GM12878 (cell line): Measurements from ENCODE around the gene ACACA. TPM values are rescaled to one million over a fixed set of nuclear protein-coding genes. Genes with fewer than 3 reads are reported as not detected.

Experiments
- ATAC-seq: fragments of 200-7000 bp; cut with Tn5 transposase; 3 replicates; pipeline ENCODE4 v1.9.1; 2020; ENCODE audit warnings: mild to moderate bottlenecking, moderate library complexity
- BruUV-seq: library from RNA; stranded (reverse); fragments of 400-500 nt; replicated peaks from 2 replicates; lab custom pipeline; 2021; lab: Mats Ljungman, UMichigan
- CTCF ChIA-PET: fragments of 300-600 bp; sonication (Branson Sonifier 250); formaldehyde crosslinking; extraction: SDS; loops from one replicate; lab custom pipeline; 2021; ENCODE audit warnings: inconsistent platforms; lab: Yijun Ruan, JAX
- POLR2A ChIA-PET: fragments of 350-600 bp; formaldehyde crosslinking; extraction: SDS; loops from one replicate; lab custom pipeline; 2021; ENCODE audit warnings: inconsistent platforms; lab: Charles Lee
- RAD21 ChIA-PET: fragments of 300-600 bp; sonication (Branson Sonifier 250); formaldehyde crosslinking; loops from one replicate; lab custom pipeline; 2023; ENCODE audit warnings: antibody characterized with exemption; ENCODE audit not compliant: unreplicated experiment; lab: Charles Lee
- SMC1A ChIA-PET: fragments of 300-600 bp; sonication (Branson Sonifier 250); formaldehyde crosslinking; loops from one replicate; lab custom pipeline; 2023; ENCODE audit not compliant: unreplicated experiment, uncharacterized antibody; lab: Charles Lee
- DNase-seq: peaks from one replicate; pipeline ENCODE4 v3.0.0-alpha.2; 2011; ENCODE audit warnings: low read depth, low spot score
- FAIRE-seq: peaks from 3 replicates; lab custom pipeline; 2011; peaks lifted over from hg19 to GRCh38; lab: Jason Lieb, UNC
- H2AFZ ChIP-seq: 2 replicates; pipeline ENCODE4 v1.6.0; 2011; ENCODE audit warnings: low read depth, low read length, control low read depth; ENCODE audit not compliant: control insufficient read depth
- H3K27ac ChIP-seq: 2 replicates; pipeline ENCODE4 v1.5.1; 2011; ENCODE audit warnings: control low read depth; ENCODE audit not compliant: control insufficient read depth, insufficient read depth
- H3K27me3 ChIP-seq, 2 experiments: replicated peaks in 1 of 2; 2 replicates each; pipeline versions ENCODE4 v1.6.0 to v1.6.1; 2011; ENCODE audit warnings: low read length in 1 of 2; ENCODE audit not compliant: control insufficient read depth in 2 of 2, insufficient read depth in 2 of 2
- H3K36me3 ChIP-seq, 2 experiments: 2 replicates each; pipeline ENCODE4 v1.5.1; 2011; ENCODE audit warnings: low read length in 1 of 2; ENCODE audit not compliant: control insufficient read depth in 2 of 2, insufficient read depth in 2 of 2
- H3K4me1 ChIP-seq: 2 replicates; pipeline ENCODE4 v1.6.1; 2011; ENCODE audit warnings: mild to moderate bottlenecking, low read length, moderate library complexity, mixed read lengths; ENCODE audit not compliant: control insufficient read depth, insufficient read depth
- H3K4me2 ChIP-seq: 2 replicates; pipeline ENCODE4 v1.6.0; 2011; ENCODE audit warnings: control low read depth; ENCODE audit not compliant: control insufficient read depth, insufficient read depth
- H3K4me3 ChIP-seq: fragments of 200-600 bp; sonication (generic); 2 replicates; pipeline ENCODE4 v1.5.1; 2016
- H3K79me2 ChIP-seq: 2 replicates; pipeline ENCODE4 v1.6.0; 2011; ENCODE audit warnings: low read length; ENCODE audit not compliant: control insufficient read depth, insufficient read depth
- H3K9ac ChIP-seq: 2 replicates; pipeline ENCODE4 v1.8.0; 2011; ENCODE audit warnings: low read length, control low read depth, mixed read lengths; ENCODE audit not compliant: control insufficient read depth, insufficient read depth
- H3K9me3 ChIP-seq: replicated peaks from 3 replicates; pipeline ENCODE4 v1.5.1; 2011; ENCODE audit warnings: mild to moderate bottlenecking, low read length; ENCODE audit not compliant: control insufficient read depth, insufficient read depth
- H4K20me1 ChIP-seq: 2 replicates; pipeline ENCODE4 v1.6.0; 2011; ENCODE audit not compliant: control insufficient read depth, insufficient read depth
- CBFB ChIP-seq: IDR thresholded peaks from 2 replicates; pipeline ENCODE4 v1.6.1; 2016; ENCODE audit warnings: antibody characterized with exemption, low read depth
- CHD1 ChIP-seq: IDR thresholded peaks from 2 replicates; pipeline ENCODE4 v1.6.1; 2012; ENCODE audit warnings: low read depth, low read length, improper control_type of control experiment
- IRF4 ChIP-seq: IDR thresholded peaks from 2 replicates; pipeline ENCODE4 v1.6.1; 2011; ENCODE audit warnings: low read depth, low read length
- KLF5 ChIP-seq: fragments of 450-650 bp; IDR thresholded peaks from 2 replicates; pipeline ENCODE4 v1.6.1; 2014; ENCODE audit warnings: mild to moderate bottlenecking; ENCODE audit not compliant: partially characterized antibody
- LARP7 ChIP-seq: fragments of 450-650 bp; IDR thresholded peaks from 2 replicates; pipeline ENCODE4 v1.6.1; 2017; ENCODE audit warnings: mild to moderate bottlenecking
- MEF2A ChIP-seq: IDR thresholded peaks from 2 replicates; pipeline ENCODE4 v1.6.1; 2011; ENCODE audit warnings: low read depth, mild to moderate bottlenecking, low read length, moderate library complexity; ENCODE audit not compliant: insufficient read depth
- RAD21 ChIP-seq: IDR thresholded peaks from 2 replicates; pipeline ENCODE4 v1.6.1; 2011; ENCODE audit warnings: mild to moderate bottlenecking, low read depth, low read length, moderate library complexity; ENCODE audit not compliant: insufficient read depth
- SREBF2 ChIP-seq: IDR thresholded peaks from 2 replicates; pipeline ENCODE4 v1.6.1; 2012; ENCODE audit warnings: mild to moderate bottlenecking, low read length
- ZZZ3 ChIP-seq: IDR thresholded peaks from 2 replicates; pipeline ENCODE4 v1.6.1; 2011; ENCODE audit warnings: low read depth; ENCODE audit not compliant: control insufficient read depth, insufficient read length
- WGBS: methylation state at CpG from one replicate; pipeline ENCODE4 v1.1.6; 2016; ENCODE audit warnings: low lambda C conversion rate; ENCODE audit not compliant: insufficient replicate concordance, insufficient coverage; ENCODE audit errors: missing lambda C conversion rate; 5-methylcytosine and 5-hydroxymethylcytosine counted together
- in situ Hi-C: fragments of 300-500 bp; cut with MboI; formaldehyde crosslinking; loops from 9 replicates; pipeline ENCODE4 v1.14.3; 2018; ENCODE audit warnings: mixed read lengths
- intact Hi-C: fragments of 100-400 bp; cut with micrococcal nuclease; formaldehyde crosslinking; loops from one replicate; pipeline ENCODE4 v1.14.2; 2022; ENCODE audit not compliant: unreplicated experiment
- polyA plus RNA-seq, 11 experiments: library from polyadenylated mRNA; depleted of rRNA in 4 of 11; unstranded in 6 of 11; stranded (reverse) in 5 of 11; fragments of >200 nt; fragmentation: Nextera tagmentation in 4 of 11; fragmentation: Illumina TruSeq in 1 of 11; extraction: Ambion mirVana in 4 of 11; extraction: Trizol in 1 of 11; gene quantifications; 1 replicate in 1 of 11; 2 replicates in 10 of 11; pipeline versions ENCODE4 v1.2.1 to v1.2.3, GENCODE V29; 2011 to 2016; ENCODE audit warnings: inconsistent platforms in 2 of 11, missing spikeins in 2 of 11, low read depth in 1 of 11
- total RNA-seq, 4 experiments: library from RNA; depleted of rRNA in 3 of 4; stranded (reverse); fragments of >200 nt in 3 of 4; fragmentation: Illumina TruSeq in 1 of 4; extraction: Trizol in 1 of 4; gene quantifications; 2 replicates each; pipeline versions ENCODE4 v1.2.1 to v1.2.3, GENCODE V29; 2013 to 2021
- TF ChIP-seq, protein P1 (sequence below): IDR thresholded peaks from 2 replicates; pipeline ENCODE4 v1.6.1; 2011; ENCODE audit warnings: low read depth, mild to moderate bottlenecking, low read length, moderate library complexity, borderline replicate concordance; ENCODE audit errors: extremely low read depth
- TF ChIP-seq, protein P2 (sequence below): IDR thresholded peaks from 2 replicates; pipeline ENCODE4 v1.6.1; 2012; ENCODE audit warnings: improper control_type of control experiment, low read depth, low read length; ENCODE audit not compliant: insufficient replicate concordance

ACACA gene
- total and polyA plus RNA-seq, 10 of the 15 experiments (the other 5 are each of a cell fraction or from before 2014, with no cell fraction given): 12.9 to 74.2 (median 32.0) TPM

DNA sequence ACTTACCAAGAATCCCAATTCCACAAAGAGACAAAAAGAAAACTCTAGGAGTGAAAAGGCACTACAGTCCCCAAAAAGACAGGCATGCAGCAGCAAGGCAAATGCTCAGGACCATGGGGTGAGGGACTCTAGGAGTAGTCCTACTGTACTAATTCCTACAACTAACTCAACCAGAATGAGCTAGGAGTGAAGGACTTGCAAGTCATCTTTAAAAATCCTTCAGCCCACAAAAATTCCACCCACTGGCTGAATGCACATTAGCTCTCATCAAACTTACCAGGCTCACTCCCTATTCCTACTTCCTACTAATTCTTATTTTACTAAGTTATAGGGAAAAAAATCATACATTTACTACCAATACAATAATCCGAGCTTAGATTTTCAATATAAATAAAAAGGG lies 172.5 kb downstream of the ACACA start:
- BruUV-seq: no TSS peak
- FAIRE-seq (no peak), ATAC-seq (no peak), DNase-seq (no peak)
- ChIA-PET CTCF (interaction anchor here (1.2 to 3.3 kb wide), 4 partner anchors 10 to 140 kb away, joined by 3 to 10 read pairs (median 4); no protein-coding TSS in a partner anchor), RAD21 (interaction anchor here (1.1 kb wide), 1 partner anchor 631 kb away, joined by 3 read pairs; no protein-coding TSS in a partner anchor), SMC1A (interaction anchor here (0.7 to 1.7 kb wide), 6 partner anchors 9 to 70 kb away, joined by 3 to 5 read pairs (median 3); no protein-coding TSS in a partner anchor), POLR2A (no interaction called here)
- Histone ChIP-seq H3K27ac (no peak overlapping the region), H3K9me3 (no peaks in the 10 kb centered on the region), H3K27me3 (no peaks in the 10 kb centered on the region), H3K4me3 (no peak overlapping the region), H2AFZ (no peak overlapping the region), H4K20me1 (no peaks in the 10 kb centered on the region), H3K9ac (no peak overlapping the region), H3K4me2 (no peak overlapping the region), H3K79me2 (no peaks in the 10 kb centered on the region), H3K4me1 (no peaks in the 10 kb centered on the region)
- intact Hi-C loops: no loop called here
- in situ Hi-C loops: loop anchor here (25.0 kb wide), 1 partner anchor 622 kb away; the partner anchor contains the start of gene MRM1
- 94% methylated on average over 1 of the region's 1 CpG for WGBS
- no peak for TF ChIP-seq IRF4
- TF ChIP-seq CBFB: no peak
- TF ChIP-seq SREBF2: no peak
- no peak for TF ChIP-seq LARP7
- TF ChIP-seq MEF2A: no peak
- TF ChIP-seq, protein P1, sequence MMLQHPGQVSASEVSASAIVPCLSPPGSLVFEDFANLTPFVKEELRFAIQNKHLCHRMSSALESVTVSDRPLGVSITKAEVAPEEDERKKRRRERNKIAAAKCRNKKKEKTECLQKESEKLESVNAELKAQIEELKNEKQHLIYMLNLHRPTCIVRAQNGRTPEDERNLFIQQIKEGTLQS: no peak
- TF ChIP-seq, protein P2, sequence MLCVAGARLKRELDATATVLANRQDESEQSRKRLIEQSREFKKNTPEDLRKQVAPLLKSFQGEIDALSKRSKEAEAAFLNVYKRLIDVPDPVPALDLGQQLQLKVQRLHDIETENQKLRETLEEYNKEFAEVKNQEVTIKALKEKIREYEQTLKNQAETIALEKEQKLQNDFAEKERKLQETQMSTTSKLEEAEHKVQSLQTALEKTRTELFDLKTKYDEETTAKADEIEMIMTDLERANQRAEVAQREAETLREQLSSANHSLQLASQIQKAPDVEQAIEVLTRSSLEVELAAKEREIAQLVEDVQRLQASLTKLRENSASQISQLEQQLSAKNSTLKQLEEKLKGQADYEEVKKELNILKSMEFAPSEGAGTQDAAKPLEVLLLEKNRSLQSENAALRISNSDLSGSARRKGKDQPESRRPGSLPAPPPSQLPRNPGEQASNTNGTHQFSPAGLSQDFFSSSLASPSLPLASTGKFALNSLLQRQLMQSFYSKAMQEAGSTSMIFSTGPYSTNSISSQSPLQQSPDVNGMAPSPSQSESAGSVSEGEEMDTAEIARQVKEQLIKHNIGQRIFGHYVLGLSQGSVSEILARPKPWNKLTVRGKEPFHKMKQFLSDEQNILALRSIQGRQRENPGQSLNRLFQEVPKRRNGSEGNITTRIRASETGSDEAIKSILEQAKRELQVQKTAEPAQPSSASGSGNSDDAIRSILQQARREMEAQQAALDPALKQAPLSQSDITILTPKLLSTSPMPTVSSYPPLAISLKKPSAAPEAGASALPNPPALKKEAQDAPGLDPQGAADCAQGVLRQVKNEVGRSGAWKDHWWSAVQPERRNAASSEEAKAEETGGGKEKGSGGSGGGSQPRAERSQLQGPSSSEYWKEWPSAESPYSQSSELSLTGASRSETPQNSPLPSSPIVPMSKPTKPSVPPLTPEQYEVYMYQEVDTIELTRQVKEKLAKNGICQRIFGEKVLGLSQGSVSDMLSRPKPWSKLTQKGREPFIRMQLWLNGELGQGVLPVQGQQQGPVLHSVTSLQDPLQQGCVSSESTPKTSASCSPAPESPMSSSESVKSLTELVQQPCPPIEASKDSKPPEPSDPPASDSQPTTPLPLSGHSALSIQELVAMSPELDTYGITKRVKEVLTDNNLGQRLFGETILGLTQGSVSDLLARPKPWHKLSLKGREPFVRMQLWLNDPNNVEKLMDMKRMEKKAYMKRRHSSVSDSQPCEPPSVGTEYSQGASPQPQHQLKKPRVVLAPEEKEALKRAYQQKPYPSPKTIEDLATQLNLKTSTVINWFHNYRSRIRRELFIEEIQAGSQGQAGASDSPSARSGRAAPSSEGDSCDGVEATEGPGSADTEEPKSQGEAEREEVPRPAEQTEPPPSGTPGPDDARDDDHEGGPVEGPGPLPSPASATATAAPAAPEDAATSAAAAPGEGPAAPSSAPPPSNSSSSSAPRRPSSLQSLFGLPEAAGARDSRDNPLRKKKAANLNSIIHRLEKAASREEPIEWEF: no peak
- no peak for TF ChIP-seq CHD1
- TF ChIP-seq ZZZ3: no peak
- TF ChIP-seq RAD21: no peak
- no peak for TF ChIP-seq KLF5
- TF ChIP-seq, all 136 proteins: peak for 0
- peaks cover 2 to 3% of the 10 kb centered on the region in 2 experiments; a peak in 2 of 4 replicates for H3K36me3 ChIP-seq
